HG02610 (cell line): ENCODE results near the gene PACS2.

Experiments
- ATAC-seq: cut with Tn5 transposase; IDR thresholded peaks from one replicate; pipeline ENCODE4 v1.9.1; 2021; ENCODE audit warnings: mild to moderate bottlenecking, moderate library complexity; ENCODE audit not compliant: unreplicated experiment

The PACS2 gene

GRCh38 chr14:105436891-105437722 lies 122.6 kb downstream of the PACS2 start:
- no peak for ATAC-seq

GRCh38 chr14:105437723-105438500 lies 123.4 kb downstream of the PACS2 start:
- no peak for ATAC-seq

- ATAC-seq, result no peak
Observed at GRCh38 chr14:105439179-105439578, 124.6 kb downstream of the PACS2 start.

- no peak for ATAC-seq
Observed at GRCh38 chr14:105439710-105440553, 125.4 kb downstream of the PACS2 start.

- ATAC-seq, result no peak
Observed at GRCh38 chr14:105440554-105440900, 126.0 kb downstream of the PACS2 start.

- no peak for ATAC-seq
Observed at GRCh38 chr14:105440992-105441391, 126.4 kb downstream of the PACS2 start.

GRCh38 chr14:105442125-105442524 lies 127.6 kb downstream of the PACS2 start:
- no peak for ATAC-seq

GRCh38 chr14:105442834-105443233 lies 128.3 kb downstream of the PACS2 start:
- no peak for ATAC-seq

- ATAC-seq, result no peak
Observed at GRCh38 chr14:105444859-105445258, 130.3 kb downstream of the PACS2 start.

- no peak for ATAC-seq
Observed at GRCh38 chr14:105445290-105445689, 130.7 kb downstream of the PACS2 start.

GRCh38 chr14:105445901-105446845 lies 131.6 kb downstream of the PACS2 start:
- ATAC-seq, result no peak

GRCh38 chr14:105446971-105447370 lies 132.4 kb downstream of the PACS2 start:
- ATAC-seq, result no peak
